PC-9 (cell line): Measurements from ENCODE around the gene WNK2. TPM values are rescaled to one million over a fixed set of nuclear protein-coding genes. Genes with fewer than 3 reads are reported as not detected.
A peak's percentile ranks its signal among the peaks of the same experiment; 100 is the strongest.

Experiments
- BruUV-seq: library from RNA; stranded (reverse); fragments of 400-500 nt; replicated peaks from 2 replicates; lab custom pipeline; 2021; lab: Mats Ljungman, UMichigan
- CTCF ChIA-PET: fragments of 300-600 bp; sonication (Branson Sonifier 250); formaldehyde crosslinking; loops from one replicate; lab custom pipeline; 2022; ENCODE audit warnings: antibody characterized with exemption; lab: Charles Lee
- POLR2A ChIA-PET: fragments of 300-600 bp; sonication (Branson Sonifier 250); formaldehyde crosslinking; loops from one replicate; lab custom pipeline; 2022; ENCODE audit warnings: antibody characterized with exemption; ENCODE audit not compliant: unreplicated experiment; lab: Charles Lee
- DNase-seq, 2 experiments: peaks; one replicate each; pipeline versions ENCODE4 v3.0.0 to v3.0.0-alpha.2; 2015 to 2022; ENCODE audit warnings: mixed read lengths in 1 of 2
- H2AFZ ChIP-seq: fragments of 200-600 bp; sonication (generic); 2 replicates; pipeline ENCODE4 v1.8.1; 2017; ENCODE audit warnings: antibody characterized with exemption
- H3F3A ChIP-seq: fragments of 200-600 bp; sonication (generic); 2 replicates; pipeline ENCODE4 v1.8.1; 2017; ENCODE audit warnings: antibody characterized with exemption, mild to moderate bottlenecking, low read depth; ENCODE audit not compliant: insufficient read depth
- H3K27ac ChIP-seq: fragments of 200-600 bp; sonication (generic); 2 replicates; pipeline ENCODE4 v1.6.1; 2016; ENCODE audit warnings: mixed run types
- H3K27me3 ChIP-seq: fragments of 200-600 bp; sonication (generic); 2 replicates; pipeline ENCODE4 v1.6.1; 2016; ENCODE audit warnings: low read depth, mixed run types; ENCODE audit not compliant: insufficient read depth
- H3K36me3 ChIP-seq: fragments of 200-600 bp; sonication (generic); 2 replicates; pipeline ENCODE4 v1.6.1; 2016; ENCODE audit warnings: low read depth, mixed run types
- H3K4me1 ChIP-seq: fragments of 200-600 bp; sonication (generic); replicated peaks from 2 replicates; pipeline ENCODE4 v1.6.1; 2016; ENCODE audit warnings: mixed run types; ENCODE audit not compliant: insufficient read depth
- H3K4me2 ChIP-seq: fragments of 200-600 bp; sonication (generic); 2 replicates; pipeline ENCODE4 v1.6.1; 2017; ENCODE audit warnings: mixed run types
- H3K4me3 ChIP-seq: fragments of 200-600 bp; sonication (generic); 2 replicates; pipeline ENCODE4 v1.6.1; 2016; ENCODE audit warnings: mixed run types
- H3K79me2 ChIP-seq: fragments of 200-600 bp; sonication (generic); 2 replicates; pipeline ENCODE4 v1.6.1; 2017; ENCODE audit warnings: low read depth, mixed run types
- H3K9me2 ChIP-seq: fragments of 200-600 bp; sonication (generic); 2 replicates; pipeline ENCODE4 v1.8.1; 2017; ENCODE audit warnings: mild to moderate bottlenecking; ENCODE audit not compliant: insufficient read depth
- H3K9me3 ChIP-seq: fragments of 200-600 bp; sonication (generic); 2 replicates; pipeline ENCODE4 v1.8.1; 2016; ENCODE audit warnings: low read depth; ENCODE audit not compliant: insufficient read depth
- H4K20me1 ChIP-seq: fragments of 200-600 bp; sonication (generic); 2 replicates; pipeline ENCODE4 v1.8.1; 2017; ENCODE audit not compliant: insufficient read depth
- CTCF ChIP-seq: fragments of 200-600 bp; sonication (generic); conservative IDR thresholded peaks from 2 replicates; pipeline ENCODE4 v1.6.1; 2017; ENCODE audit warnings: mixed run types, antibody characterized with exemption, mild to moderate bottlenecking, moderate library complexity
- EZH2 ChIP-seq: fragments of 200-600 bp; sonication (generic); IDR thresholded peaks from 2 replicates; pipeline ENCODE4 v1.8.0; 2017; ENCODE audit warnings: antibody characterized with exemption, low read depth
- intact Hi-C: fragments of 100-400 bp; cut with micrococcal nuclease; formaldehyde crosslinking; loops from one replicate; pipeline ENCODE4 v1.10.0; 2022; ENCODE audit not compliant: unreplicated experiment
- total RNA-seq: library from RNA; stranded (reverse); gene quantifications from 2 replicates; pipeline ENCODE4 v1.2.3, GENCODE V29; 2021

WNK2 gene
- total RNA-seq, 1 experiment from 2014 or later, result 44.6 TPM

- Histone ChIP-seq H3K9me2 (no peaks in the 10 kb centered on the region), H3K36me3 (no peaks in the 10 kb centered on the region; the same call in 1 of the 2 replicates), H4K20me1 (no peaks in the 10 kb centered on the region), H3K4me1 (peaks cover 39% of the 10 kb centered on the region), H3K27me3 (no peaks in the 10 kb centered on the region), H3K4me2 (no peak overlapping the region), H2AFZ (no peak overlapping the region), H3F3A (peaks cover 13% of the 10 kb centered on the region; the same call in 1 of the 2 replicates), H3K4me3 (no peak overlapping the region), H3K27ac (no peak overlapping the region), H3K9me3 (no peaks in the 10 kb centered on the region), H3K79me2 (no peaks in the 10 kb centered on the region)
- intact Hi-C loops, result no loop called here
- no TSS peak for BruUV-seq
- DNase-seq, result peak in 1 of 2 experiments; percentile 15
- ChIA-PET CTCF (no interaction called here), POLR2A (no interaction called here)
- TF ChIP-seq CTCF, result no peak
- TF ChIP-seq EZH2, result no peak
These were observed 59.2 kb downstream of the WNK2 start for GRCh38 chr9:93243112-93243511.

DNA sequence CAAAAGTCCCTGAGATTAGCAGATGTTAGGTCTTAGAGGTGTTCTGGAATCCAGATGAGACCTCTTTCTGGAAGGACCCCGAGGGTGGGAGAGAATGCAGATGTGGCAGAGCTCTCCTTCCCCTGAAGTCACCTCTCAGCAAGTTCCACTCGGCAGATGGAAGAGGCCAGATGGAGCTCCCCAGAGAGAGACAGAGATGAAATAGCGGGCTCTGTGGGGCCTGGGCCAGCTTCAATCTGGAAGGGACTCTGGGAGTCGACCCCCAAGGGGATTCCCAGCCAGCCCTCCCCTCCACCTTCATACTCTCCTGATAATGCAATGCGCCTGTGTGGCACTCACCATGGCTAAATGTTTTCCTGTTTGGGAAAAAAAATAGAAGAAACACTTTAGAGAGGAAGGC is 60.2 kb downstream of the WNK2 start:
- H3K36me3 ChIP-seq, result no peaks in the 10 kb centered on the region; the same call in 1 of the 2 replicates
- H3K4me2 ChIP-seq, result peak overlapping the region; percentile 58
- H3F3A ChIP-seq, result peaks cover 22% of the 10 kb centered on the region; the same call in 1 of the 2 replicates
- H3K79me2 ChIP-seq, result no peaks in the 10 kb centered on the region
- H2AFZ ChIP-seq, result 0 out of 2 replicates have a peak overlapping the region, but pooled peaks have one; percentile 3
- no peak overlapping the region for H3K4me3 ChIP-seq
- CTCF ChIA-PET, result no interaction called here
- H4K20me1 ChIP-seq, result no peaks in the 10 kb centered on the region
- no TSS peak for BruUV-seq
- intact Hi-C loops, result loop anchor here (1.0 kb wide), 1 partner anchor 21 kb away; no protein-coding TSS in a partner anchor
- peak in 1 of 2 experiments; percentile 32 for DNase-seq
- H3K27ac ChIP-seq, result peak overlapping the region; percentile 90
- no peaks in the 10 kb centered on the region for H3K9me3 ChIP-seq
- no peaks in the 10 kb centered on the region for H3K9me2 ChIP-seq
- H3K27me3 ChIP-seq, result no peaks in the 10 kb centered on the region
- H3K4me1 ChIP-seq, result peaks cover 43% of the 10 kb centered on the region
- POLR2A ChIA-PET, result no interaction called here
- TF ChIP-seq CTCF, result no peak

DNA sequence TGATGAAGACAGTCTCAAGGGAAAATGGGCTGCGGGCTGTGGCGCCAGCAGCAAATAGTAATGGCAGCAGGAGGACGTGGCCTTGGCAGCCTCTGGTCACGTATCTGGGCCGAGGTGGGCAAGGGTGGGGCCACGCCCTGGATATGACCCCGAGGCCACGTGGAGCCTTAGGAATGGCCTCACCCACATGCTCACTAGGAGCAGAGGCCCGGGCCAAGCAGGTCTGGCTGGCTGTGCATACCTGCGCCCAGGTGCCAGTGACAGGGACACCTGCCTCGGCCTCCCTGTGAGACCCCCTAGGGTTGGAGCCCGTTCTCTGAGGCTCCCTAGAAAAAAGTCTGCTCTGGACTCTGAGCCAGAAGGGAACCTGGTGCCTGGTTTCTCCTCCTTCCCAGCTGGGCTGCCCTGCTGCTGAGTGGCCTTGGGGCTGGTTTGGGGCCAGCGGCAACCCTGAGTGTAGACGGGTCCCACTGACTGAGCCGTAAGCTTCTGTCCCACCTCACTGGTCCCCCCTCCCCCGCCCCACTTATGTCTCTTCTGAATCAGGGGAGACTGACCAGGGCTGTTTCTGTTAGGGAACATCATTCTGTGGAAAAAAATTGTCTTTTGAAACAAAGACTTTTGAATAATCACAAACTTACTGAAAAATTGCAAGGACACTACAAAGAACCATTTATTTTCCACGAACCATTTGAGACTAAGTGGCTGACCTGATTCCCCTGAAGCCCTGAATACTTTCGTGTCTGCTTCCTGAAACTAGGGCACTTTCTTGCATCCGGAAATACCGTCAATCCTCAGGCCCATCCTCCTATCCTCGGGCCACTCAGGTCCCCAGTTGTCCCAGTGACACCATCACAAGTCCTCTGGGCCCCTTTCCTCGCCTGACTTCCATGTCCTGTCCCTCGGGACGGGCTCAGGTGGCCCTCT is 60.8 kb downstream of the WNK2 start:
- Histone ChIP-seq H3K4me2 (peak overlapping the region; percentile 58), H2AFZ (peak overlapping the region; percentile 12; the same call in 1 of the 2 replicates), H3K4me1 (peaks cover 43% of the 10 kb centered on the region), H3F3A (peaks cover 22% of the 10 kb centered on the region; the same call in 1 of the 2 replicates), H3K27ac (peak overlapping the region; percentile 90), H3K27me3 (no peaks in the 10 kb centered on the region), H3K9me3 (no peaks in the 10 kb centered on the region), H3K36me3 (no peaks in the 10 kb centered on the region), H3K4me3 (no peak overlapping the region), H3K79me2 (no peaks in the 10 kb centered on the region), H3K9me2 (no peaks in the 10 kb centered on the region), H4K20me1 (no peaks in the 10 kb centered on the region)
- DNase-seq, result peak; percentile 86 to 96
- intact Hi-C loops, result loop anchor here (1.0 kb wide), 4 partner anchors 21 to 84 kb away; no protein-coding TSS in a partner anchor
- CTCF ChIA-PET, result no interaction called here
- POLR2A ChIA-PET, result interaction anchor here (0.7 kb wide), 2 partner anchors 27 to 402 kb away, joined by 3 to 4 read pairs; no protein-coding TSS in a partner anchor
- TSS peak; percentile 90 for BruUV-seq
- TF ChIP-seq EZH2 (no peak), CTCF (no peak)
